GM21367 (cell line): Measurements from ENCODE around the gene CREM.
"Not testable (repeated sequence)": the region's sequence is repeated elsewhere in the genome, so short reads cannot be mapped to it uniquely, and the experiment has no call there.

Experiments
- ATAC-seq: cut with Tn5 transposase; IDR thresholded peaks from one replicate; pipeline ENCODE4 v1.9.1; 2021; ENCODE audit not compliant: unreplicated experiment

CREM gene

GRCh38 chr10:35192645-35193249, 66.1 kb downstream of the CREM start:
- ATAC-seq = no peak

DNA sequence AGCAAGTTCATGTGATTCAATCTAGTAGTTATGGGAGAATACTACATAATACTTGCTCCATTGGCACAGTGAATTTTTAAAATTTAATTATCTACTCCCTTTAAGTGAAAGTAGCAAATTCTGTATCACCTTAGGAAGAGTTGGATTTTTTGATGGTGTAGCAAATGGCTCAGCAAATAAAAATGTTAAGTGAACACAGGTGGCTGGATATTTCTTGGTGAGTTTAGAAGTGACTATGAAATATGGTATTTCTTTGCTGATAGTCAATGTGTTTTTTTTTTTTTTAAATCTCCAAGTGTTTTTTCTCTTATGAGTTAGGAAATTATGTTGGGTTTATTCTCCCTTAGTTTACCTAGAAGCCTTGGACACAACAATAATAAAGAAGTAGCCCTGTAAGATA, 67.8 kb downstream of the CREM start:
- ATAC-seq = no peak

GRCh38 chr10:35194906-35195305, 68.3 kb downstream of the CREM start:
- ATAC-seq = no peak

GRCh38 chr10:35195361-35196306, 69.0 kb downstream of the CREM start:
- ATAC-seq = peak; percentile 96

DNA sequence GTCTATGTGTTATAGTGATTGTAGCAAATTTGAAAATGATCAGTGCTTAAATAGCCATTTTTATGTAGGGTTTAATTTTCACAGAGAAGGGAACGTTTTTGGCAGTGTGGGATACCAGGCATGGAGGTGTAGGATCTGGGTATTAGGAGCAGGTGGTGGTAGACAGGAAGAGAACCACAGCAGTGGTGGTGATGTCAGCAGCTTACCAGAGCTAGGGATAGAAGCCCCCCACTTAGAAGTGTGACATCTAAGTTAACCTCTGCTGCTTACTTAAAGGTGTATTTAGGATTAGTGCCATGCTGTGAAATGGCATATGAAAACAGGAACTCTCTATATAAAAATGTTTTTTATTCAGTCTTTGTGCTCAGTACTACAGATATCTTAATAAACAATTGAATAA, 73.8 kb downstream of the CREM start:
- no peak for ATAC-seq

- no peak for ATAC-seq
Measured at GRCh38 chr10:35201234-35201633, 74.6 kb downstream of the CREM start.

GRCh38 chr10:35202050-35202449, 75.4 kb downstream of the CREM start:
- ATAC-seq = no peak

GRCh38 chr10:35203745-35204144, 77.1 kb downstream of the CREM start:
- no peak for ATAC-seq

GRCh38 chr10:35204650-35205319, 78.1 kb downstream of the CREM start:
- ATAC-seq = no peak

DNA sequence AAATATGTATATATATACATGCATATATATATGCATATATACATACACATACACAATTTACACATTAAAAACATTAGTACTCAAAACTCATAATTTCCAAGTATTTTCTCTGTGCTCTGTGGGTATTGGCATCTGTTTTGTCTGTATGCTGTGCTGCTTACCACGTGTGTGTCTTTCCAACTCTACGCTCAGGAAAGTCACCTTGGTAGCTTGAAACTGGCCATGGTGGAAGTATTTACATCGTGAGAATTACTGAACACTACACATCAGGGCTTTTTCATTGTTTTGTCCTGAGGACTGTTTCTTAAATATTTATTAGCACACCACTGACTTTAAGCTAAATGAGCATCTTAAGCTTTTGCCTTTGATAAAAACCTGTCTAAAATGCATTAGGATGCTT, 79.6 kb downstream of the CREM start:
- ATAC-seq = no peak

DNA sequence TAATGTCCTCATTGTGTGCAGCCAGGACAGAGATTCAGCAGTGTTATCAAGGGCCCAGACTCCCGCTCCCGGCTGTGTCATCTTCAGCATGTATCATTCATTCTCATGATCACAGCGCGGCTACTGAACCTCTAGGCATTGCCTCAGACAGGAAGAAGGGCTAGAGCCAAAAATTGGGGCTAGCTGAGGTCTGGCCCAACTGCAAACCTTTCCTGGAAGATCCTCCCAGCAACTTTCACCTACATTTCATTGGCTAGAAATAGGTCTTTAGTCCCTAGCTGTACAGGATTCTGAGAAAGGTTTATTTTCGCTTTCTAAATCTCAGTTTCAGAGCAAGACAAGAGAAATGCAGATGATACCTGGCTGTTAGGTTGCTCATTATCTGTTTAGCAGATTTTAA, 81.9 kb downstream of the CREM start:
- peak; percentile 87 for ATAC-seq

GRCh38 chr10:35208949-35209613, 82.4 kb downstream of the CREM start:
- no peak for ATAC-seq

DNA sequence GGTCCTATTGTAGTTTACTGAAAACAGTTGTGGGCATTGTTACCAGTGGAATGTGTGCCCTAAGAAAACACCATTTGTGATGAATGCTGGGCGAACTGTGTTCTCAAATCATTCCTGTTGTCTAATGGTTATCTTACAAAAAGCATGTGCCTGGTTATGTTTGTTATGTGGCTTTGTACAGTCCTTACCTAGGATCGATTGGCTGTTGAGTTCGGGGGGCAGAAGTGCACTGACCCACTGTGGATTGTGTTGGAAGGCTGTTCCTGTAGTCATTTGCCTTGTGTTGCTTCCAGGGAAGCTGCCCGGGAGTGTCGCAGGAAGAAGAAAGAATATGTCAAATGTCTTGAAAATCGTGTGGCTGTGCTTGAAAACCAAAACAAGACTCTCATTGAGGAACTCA, 84.3 kb downstream of the CREM start:
- ATAC-seq = no peak

- ATAC-seq = no peak
Measured at GRCh38 chr10:35211390-35211789, 84.7 kb downstream of the CREM start.

- ATAC-seq = no peak
Measured at GRCh38 chr10:35212856-35213255, 86.2 kb downstream of the CREM start.

- no peak for ATAC-seq
Measured at GRCh38 chr10:35213699-35214098, 87.1 kb downstream of the CREM start.

GRCh38 chr10:35214607-35215020, 88.0 kb downstream of the CREM start:
- no peak for ATAC-seq

DNA sequence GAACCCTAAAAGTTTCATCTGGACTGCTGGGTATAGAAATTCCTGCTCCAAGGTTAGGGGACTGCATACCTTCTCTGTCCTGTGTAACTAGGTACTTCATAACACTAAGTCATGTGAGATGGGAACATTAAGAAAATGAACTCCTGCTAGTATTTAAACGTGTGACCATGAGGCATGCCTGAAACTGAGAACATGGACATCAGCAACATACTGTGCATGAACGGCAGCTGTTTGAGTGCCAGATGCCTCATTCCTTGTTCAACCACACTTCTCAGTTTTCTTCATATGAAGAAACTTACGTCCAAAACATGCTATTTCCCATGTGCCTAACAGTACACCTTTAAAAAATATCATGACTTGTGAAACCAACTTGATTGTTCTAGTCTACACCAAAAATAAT, 88.5 kb downstream of the CREM start:
- ATAC-seq = no peak

DNA sequence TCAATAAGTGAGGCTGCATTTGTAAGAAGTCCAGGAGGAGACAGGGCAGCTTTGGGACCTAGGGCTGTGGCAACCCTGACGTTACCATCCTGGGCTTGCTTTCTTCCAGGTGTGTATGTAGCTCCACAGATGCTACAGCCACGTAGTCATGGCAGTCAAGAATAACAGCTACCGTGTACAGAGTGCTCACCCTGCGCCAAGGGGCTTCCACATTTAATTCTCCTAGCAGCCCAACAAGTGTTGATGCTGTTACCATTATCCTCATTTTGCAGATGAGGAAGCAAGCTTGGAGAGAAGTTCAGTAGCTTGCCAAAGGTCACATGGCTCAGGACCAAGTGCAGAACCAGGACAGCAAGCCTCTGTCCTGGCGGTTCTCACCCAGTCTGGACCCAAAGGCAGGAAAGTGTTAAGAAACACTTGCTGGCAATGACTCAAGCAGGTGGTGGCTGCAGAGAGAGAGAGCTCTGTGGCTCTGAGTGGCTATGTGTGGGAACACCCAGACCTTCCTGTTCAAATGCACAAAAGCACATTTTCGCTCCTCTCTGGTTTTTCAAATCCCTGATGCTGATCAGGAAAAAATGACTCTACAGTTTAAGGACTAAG, 89.8 kb downstream of the CREM start:
- ATAC-seq = no peak

DNA sequence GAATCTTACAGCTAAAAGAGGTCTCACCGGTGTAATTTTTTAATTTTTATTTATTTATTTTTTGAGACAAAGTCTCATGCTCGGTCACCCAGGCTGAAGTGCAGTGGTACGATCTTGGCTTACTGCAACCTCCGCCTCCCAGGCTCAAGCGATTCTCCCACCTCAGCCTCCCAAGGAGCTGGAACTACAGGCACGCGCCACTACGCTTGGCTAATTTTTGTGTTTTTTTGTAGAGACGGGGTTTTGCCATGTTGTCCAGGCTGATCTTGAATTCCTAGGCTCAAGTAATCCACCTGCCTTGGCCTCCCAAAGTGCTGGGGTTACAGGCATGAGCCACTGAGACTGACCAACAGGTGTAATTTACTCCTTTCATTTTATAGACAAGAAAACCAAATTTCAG, 90.3 kb downstream of the CREM start:
- ATAC-seq = not testable (repeated sequence)

DNA sequence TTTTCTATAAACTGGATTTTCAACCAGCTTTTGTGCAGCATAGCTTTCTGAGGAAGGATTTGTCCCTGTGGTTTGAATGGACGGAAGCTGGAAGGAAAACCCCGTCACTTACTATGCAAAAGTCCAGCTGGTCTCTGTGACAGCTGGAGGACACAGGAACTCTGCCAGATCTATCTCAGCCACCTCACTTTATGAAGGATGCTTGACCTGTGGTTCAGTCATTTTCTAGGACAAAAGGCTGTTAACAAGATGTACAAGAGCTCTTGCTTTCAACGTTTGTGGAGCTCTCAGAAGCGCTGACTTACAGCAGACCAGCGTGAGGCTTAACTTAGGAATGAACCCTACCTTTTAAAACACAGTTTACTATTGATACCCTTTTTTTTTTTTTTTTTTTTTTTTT, 90.8 kb downstream of the CREM start:
- ATAC-seq = no peak
